Stomach (tissue), 4 donors: ENCODE results near the gene NCEH1.

ENCODE experiments used
- EP300 ChIP-seq: sonication (generic); formaldehyde crosslinking; IDR thresholded peaks from one replicate; pipeline ENCODE4 v1.6.1; 2017; ENCODE audit warnings: antibody characterized with exemption
- POLR2A ChIP-seq, 4 donors: fragments of 450-650 bp; IDR thresholded peaks; one replicate each; pipeline ENCODE4 v1.6.1; 2016; ENCODE audit warnings: antibody characterized with exemption in 4 of 4, control low read depth in 2 of 4, mild to moderate bottlenecking in 1 of 4, moderate library complexity in 1 of 4
- TF ChIP-seq, protein P1 (sequence below), 7 experiments: fragments of 450-650 bp in 4 of 7; fragments of 200-600 bp in 3 of 7; sonication (generic) in 3 of 7; IDR thresholded peaks; one replicate each; pipeline ENCODE4 v1.5.1; 2016 to 2019; ENCODE audit warnings: antibody characterized with exemption in 7 of 7, control low read depth in 2 of 7, mild to moderate bottlenecking in 1 of 7

DNA sequence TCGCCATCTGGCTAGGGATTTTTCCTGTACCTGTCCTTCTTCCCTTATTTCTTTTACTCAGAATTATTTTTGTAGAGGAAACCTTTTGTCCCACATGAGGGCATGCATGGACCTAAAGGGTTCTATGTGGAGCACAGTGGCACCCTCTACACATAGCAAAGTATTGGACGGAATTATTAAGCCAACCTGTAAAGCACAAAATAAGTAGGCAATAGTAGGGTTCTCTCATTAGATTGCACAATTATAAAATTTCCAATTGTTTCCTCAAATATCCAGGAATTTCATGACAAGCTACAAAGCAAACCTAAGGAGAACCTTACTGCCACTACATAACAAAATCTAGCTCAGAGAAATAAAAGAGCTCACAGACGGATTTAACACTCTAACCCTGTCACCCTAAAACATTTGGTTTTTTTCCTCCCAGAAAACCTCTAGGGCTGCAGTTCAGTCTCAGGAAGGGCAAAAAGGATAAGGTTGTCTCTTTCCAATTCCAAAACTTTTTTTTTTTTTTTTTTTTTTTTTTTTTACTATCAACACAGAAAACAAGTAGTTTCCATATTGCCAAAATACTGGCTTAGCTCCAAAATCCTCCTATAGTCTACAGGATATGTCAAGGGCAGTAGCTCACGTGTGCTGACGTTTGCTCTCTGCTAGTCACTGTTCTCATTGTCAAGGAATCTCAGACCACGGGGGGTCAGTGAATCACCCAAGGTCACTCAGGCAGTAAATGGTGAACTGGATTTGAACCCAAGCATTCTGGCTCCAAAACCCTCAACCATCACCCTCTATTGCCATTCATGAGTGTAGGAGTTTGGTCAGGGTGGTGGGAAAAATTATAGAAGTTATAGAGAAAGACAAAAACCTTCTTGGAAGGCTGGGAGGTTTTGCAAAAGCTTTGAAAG lies 52.3 kb downstream of the NCEH1 start:
- TF ChIP-seq, protein P1, sequence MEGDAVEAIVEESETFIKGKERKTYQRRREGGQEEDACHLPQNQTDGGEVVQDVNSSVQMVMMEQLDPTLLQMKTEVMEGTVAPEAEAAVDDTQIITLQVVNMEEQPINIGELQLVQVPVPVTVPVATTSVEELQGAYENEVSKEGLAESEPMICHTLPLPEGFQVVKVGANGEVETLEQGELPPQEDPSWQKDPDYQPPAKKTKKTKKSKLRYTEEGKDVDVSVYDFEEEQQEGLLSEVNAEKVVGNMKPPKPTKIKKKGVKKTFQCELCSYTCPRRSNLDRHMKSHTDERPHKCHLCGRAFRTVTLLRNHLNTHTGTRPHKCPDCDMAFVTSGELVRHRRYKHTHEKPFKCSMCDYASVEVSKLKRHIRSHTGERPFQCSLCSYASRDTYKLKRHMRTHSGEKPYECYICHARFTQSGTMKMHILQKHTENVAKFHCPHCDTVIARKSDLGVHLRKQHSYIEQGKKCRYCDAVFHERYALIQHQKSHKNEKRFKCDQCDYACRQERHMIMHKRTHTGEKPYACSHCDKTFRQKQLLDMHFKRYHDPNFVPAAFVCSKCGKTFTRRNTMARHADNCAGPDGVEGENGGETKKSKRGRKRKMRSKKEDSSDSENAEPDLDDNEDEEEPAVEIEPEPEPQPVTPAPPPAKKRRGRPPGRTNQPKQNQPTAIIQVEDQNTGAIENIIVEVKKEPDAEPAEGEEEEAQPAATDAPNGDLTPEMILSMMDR (IDR thresholded peaks at IDR 0.05) = no peak
- no peak for TF ChIP-seq POLR2A (IDR thresholded peaks at IDR 0.05)
- no peak for TF ChIP-seq EP300
